HG02840 (cell line): ENCODE measurements around the gene LORICRIN.

ENCODE experiments used
- ATAC-seq: cut with Tn5 transposase; IDR thresholded peaks from one replicate; pipeline ENCODE4 v1.9.1; 2021; ENCODE audit warnings: mild to moderate bottlenecking, moderate library complexity, moderate number of reproducible peaks; ENCODE audit not compliant: unreplicated experiment, low FRiP score

The LORICRIN gene

GRCh38 chr1:153248176-153248879 is 11.2 kb upstream of the LORICRIN start:
- ATAC-seq = no peak

- no peak for ATAC-seq
These were observed 9.3 kb upstream of the LORICRIN start for GRCh38 chr1:153250166-153250565.

DNA sequence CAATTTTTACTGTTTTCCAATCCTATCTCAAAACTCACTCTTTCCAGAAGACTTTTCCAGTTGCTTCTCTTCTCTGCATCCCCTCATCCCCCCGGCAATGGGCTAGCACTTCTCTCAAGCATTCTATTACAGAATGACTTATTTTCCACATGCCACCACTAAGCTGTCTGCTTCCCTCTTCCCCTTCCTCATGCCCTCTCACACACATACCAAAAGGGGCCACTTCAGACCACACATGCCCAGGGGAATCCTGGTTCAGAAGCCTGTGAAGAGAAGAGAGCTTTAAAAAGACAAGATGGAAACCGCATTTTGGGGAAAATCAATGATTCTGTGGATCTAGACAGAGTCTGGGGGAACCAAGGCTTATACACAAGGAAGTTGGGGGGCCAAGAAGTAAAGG is 8.4 kb upstream of the LORICRIN start:
- no peak for ATAC-seq

DNA sequence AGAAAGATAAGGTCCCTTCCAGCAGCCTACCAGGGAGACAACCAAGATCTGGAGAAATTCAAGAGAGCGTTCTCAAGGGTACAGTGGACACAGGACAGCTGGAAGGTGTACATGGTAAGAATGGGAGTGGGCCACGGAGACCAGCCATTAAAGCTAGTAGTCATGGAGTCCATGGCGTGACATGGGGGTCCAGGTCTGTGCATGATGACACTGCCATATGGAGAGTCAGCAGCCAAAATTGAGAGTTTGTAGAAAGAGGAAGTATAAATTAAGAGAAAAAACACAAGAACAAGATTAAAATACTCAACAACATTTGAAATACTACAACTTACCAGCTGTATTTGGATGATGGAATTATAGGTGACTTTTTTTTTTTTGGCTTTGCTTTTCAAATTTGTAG is 7.9 kb upstream of the LORICRIN start:
- ATAC-seq = no peak

GRCh38 chr1:153251988-153252387 is 7.5 kb upstream of the LORICRIN start:
- no peak for ATAC-seq

GRCh38 chr1:153253076-153253475 is 6.4 kb upstream of the LORICRIN start:
- ATAC-seq = no peak

GRCh38 chr1:153253693-153254092 is 5.8 kb upstream of the LORICRIN start:
- no peak for ATAC-seq

DNA sequence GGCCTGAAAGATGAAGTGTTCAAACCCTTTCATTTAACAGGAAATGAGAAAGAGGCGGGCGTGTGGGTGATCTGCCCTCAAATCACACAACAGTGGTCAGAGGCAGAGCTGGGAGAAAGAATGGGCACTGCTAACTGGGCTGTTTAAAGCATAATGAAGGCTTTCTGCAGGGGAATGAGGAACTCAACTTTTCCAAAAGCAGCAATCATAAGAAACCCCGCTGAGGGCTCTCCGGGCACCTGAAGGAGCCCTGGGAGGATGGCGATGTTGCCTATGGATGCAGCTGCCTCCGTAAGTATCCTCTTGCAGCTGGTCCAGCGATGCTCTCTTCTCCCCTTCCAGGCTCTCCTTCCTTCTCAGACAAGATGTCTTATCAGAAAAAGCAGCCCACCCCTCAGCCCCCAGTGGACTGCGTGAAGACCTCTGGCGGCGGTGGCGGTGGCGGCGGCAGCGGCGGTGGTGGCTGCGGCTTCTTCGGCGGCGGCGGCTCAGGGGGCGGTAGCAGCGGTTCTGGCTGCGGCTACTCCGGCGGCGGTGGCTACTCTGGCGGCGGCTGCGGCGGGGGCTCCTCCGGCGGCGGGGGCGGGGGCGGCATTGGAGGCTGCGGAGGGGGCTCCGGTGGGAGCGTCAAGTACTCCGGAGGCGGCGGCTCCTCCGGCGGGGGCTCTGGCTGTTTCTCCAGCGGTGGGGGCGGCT is 1.2 kb downstream of the LORICRIN start:
- ATAC-seq = no peak

GRCh38 chr1:153261281-153262069 is 2.0 kb downstream of the LORICRIN start:
- no peak for ATAC-seq

DNA sequence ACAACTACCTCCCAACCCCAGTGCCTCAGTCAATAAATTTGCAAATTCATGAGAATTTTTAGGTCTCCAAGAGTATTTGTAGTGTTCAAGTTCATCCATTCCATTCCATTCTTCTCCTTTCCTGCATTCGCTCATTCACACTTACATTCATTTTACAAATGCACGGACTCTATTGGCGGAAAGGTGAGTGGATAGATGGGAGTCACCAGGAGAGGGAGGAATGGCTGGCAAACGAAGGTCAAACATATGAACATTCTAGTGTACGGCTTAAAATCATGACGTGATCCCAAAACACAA is 2.5 kb downstream of the LORICRIN start:
- no peak for ATAC-seq

GRCh38 chr1:153262462-153263157 is 3.1 kb downstream of the LORICRIN start:
- ATAC-seq = no peak

- no peak for ATAC-seq
These were observed 6.0 kb downstream of the LORICRIN start for GRCh38 chr1:153265457-153265856.

DNA sequence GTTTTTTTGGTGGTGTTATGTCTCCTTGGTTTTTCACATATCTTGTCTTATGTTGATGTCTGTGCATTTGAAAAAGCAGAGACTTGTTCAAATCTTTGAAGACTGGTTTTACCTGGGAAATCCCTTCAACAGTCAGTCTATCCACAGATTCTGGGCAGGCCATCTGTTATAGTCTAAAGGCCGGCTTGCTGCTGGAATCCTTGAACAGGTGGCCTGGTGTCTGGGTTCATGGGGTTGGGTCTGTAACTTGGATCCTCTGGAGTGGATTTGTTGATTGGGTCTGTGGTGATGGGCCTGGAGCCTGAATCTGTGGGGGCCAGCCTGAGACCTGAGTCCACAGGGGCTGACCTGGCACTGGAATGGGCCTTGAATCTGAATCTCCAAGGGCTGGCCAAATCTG is 12.2 kb downstream of the LORICRIN start:
- no peak for ATAC-seq

GRCh38 chr1:153272186-153272585 is 12.7 kb downstream of the LORICRIN start:
- ATAC-seq = no peak

GRCh38 chr1:153277852-153278251 is 18.4 kb downstream of the LORICRIN start:
- ATAC-seq = no peak

DNA sequence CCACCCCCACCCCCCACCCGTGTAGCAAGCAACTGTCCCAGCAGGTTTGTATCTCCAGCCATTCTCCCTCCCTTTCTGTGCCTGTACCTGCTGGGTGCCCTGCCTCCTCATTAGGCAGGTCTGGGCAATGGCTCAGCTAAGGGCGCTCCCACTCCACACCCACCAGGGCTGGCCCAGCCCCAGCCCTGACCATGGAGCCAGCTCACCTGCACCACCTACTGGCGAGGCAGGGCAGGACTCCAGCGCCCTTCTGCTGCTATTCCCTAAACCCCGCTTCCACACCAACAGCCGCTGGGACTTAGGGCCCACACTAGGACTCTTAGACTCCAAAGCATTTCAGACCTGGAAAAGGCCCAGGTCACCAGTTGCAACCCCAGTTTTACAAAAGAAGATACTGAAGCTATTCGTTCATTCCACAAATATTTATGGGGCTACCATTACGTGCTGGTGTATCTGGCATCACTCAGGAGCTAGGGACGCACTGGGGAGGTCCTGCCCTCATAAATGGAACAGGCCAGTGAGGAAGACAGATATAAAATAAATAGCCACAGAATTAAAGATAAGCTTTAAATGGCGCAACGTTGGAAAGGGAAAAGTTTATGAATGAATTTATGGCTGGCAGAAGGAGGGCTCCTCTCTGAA is 29.3 kb downstream of the LORICRIN start:
- ATAC-seq = no peak

- no peak for ATAC-seq
These were observed 32.0 kb downstream of the LORICRIN start for GRCh38 chr1:153291514-153291913.

DNA sequence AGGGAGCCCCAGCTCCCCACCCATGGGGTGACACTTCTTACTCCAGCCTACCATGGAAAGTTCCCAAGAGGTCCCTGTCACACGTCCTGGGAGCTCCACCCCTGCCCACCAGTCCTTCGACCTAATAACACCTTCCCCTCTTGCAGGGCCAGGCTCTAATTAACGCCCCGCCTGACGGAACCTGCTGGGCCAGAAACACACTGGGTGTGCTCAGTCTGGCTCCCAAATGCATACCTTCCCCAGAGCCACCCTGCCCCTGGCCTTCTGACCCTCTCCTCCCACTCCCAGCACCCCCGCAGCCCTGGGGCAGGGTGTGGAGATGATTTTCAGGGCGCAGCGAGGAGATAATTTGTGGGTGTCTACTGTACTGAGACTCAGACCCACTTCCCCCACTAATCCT is 32.7 kb downstream of the LORICRIN start:
- ATAC-seq = no peak

DNA sequence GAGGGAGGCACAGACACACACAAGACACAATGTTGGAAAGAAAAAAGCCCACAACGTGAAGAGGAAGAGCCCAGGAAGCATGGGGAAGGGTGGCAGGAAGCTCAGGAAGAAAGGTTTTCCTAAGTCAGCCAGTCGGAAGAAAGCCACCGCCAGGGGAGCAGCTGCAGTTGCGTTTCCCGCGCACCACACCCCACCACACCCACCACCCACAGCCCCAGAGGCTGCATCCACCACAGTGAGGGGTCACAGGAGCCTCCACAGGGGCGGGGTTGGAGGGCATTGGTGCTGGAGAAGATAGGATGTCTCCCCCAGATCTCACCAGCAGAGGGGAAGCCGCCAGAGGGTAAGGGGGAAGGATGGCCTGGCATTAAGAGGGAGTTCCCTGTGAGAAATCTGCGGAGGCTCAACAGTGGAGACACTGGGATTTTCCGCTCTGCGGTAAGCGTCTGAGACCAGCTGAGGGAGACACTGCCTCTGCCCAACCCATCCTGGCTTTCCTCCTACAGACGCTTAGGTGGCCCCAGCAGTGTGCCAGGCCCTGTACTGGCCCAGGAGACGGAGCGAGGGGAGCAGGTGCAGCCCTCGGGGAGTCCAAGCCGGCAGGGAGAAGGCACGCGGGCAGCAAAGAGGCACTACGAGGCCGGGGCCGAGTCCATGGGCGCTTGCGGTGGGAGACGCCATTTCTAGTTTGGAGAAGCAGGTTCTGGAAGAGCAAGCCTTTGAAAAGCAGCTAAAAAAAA is 33.4 kb downstream of the LORICRIN start:
- ATAC-seq = no peak

GRCh38 chr1:153293480-153293775 is 33.9 kb downstream of the LORICRIN start:
- ATAC-seq = no peak
